ENCODE measurements around the gene STK11. TPM values are rescaled to one million over a fixed set of nuclear protein-coding genes. Genes with fewer than 3 reads are reported as not detected.

The STK11 gene
- total RNA-seq, 4 donors from 2014 or later, result 91.5 to 194 (median 149) TPM

DNA sequence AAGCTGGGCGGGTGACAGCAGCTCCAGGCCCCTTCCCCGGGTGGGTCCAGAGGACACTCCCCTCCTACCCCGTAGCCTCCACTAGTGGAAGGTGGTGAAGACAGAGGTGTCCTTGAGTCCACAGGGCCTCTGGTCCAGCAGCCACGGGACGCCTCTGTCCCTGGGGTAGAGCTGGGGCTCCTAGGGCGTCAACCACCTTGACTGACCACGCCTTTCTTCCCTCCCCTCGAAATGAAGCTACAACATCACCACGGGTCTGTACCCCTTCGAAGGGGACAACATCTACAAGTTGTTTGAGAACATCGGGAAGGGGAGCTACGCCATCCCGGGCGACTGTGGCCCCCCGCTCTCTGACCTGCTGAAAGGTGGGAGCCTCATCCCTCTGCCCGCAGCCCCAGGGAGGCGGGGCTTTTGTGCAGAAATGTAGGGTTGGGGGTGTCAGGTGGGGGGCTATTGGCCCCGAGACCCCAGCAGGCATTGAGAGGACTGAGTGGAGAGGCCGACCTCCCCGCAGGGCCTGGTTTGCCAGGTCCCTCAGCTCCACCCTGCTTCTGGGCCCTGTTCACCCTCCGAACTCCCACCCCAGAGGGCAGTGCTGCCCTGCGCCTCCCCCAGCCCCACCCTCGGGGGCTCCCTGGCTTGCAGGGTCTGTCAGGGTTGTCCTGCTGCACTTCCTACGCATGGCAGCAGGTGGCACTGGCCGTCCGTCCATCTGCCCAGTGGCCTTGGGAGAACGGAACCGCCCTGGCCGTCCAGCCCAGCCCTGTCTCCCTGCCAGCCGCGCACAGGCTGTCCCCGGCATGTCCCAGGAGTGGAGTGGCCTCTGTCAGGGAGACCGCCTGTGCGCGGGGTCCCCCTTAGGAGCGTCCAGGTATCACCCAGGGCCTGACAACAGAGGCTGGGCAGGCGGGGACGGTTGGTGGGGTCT, 15.7 kb downstream of the STK11 start:
- peak; percentile 52 to 87 for DNase-seq
- H3K36me3 ChIP-seq, result peaks cover 0 to 38% of the 10 kb centered on the region in 2 donors
- H3K4me3 ChIP-seq, result no peak overlapping the region
- in situ Hi-C loops (cut with MboI; ENCODE audit: low sequenced_read_pairs in 4 of 4), result no loop called here
- ATAC-seq, result peak; percentile 29 to 42
- intact Hi-C loops (cut with DNase I; ENCODE audit: low total_unique reads), result loop anchor here (1.0 kb wide), 1 partner anchor 20 kb away; the partner anchor contains the start of gene ATP5F1D
- TF ChIP-seq, protein P1, sequence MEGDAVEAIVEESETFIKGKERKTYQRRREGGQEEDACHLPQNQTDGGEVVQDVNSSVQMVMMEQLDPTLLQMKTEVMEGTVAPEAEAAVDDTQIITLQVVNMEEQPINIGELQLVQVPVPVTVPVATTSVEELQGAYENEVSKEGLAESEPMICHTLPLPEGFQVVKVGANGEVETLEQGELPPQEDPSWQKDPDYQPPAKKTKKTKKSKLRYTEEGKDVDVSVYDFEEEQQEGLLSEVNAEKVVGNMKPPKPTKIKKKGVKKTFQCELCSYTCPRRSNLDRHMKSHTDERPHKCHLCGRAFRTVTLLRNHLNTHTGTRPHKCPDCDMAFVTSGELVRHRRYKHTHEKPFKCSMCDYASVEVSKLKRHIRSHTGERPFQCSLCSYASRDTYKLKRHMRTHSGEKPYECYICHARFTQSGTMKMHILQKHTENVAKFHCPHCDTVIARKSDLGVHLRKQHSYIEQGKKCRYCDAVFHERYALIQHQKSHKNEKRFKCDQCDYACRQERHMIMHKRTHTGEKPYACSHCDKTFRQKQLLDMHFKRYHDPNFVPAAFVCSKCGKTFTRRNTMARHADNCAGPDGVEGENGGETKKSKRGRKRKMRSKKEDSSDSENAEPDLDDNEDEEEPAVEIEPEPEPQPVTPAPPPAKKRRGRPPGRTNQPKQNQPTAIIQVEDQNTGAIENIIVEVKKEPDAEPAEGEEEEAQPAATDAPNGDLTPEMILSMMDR (IDR thresholded peaks at IDR 0.05 in 4 of 5, conservative IDR thresholded peaks at IDR 0.05 in 1 of 5), result peak; percentile 67 to 93 (median 83)
- no peak for TF ChIP-seq POLR2A (IDR thresholded peaks at IDR 0.05)
- no peaks in the 10 kb centered on the region for H3K9me3 ChIP-seq
- H3K27me3 ChIP-seq, result no peaks in the 10 kb centered on the region
- peak overlapping the region; percentile 68 to 97 (median 95) for H3K27ac ChIP-seq
- H3K4me1 ChIP-seq, result peaks cover 37 to 59% of the 10 kb centered on the region in 2 donors

DNA sequence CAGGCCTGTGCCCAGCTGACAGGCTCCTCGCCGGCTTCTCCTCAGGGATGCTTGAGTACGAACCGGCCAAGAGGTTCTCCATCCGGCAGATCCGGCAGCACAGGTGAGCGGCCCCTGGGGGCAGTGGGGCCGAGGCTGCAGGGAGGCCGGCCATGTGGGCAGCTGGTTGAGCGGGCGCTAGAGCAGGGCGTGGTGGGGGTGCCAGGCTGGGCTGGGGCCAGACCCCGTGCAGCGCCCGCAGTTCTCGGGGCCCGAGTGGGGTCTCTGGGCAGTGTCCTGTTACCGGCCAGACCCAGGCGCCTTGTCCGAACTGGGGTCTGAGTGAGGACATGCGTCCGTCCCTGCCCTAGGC, 16.3 kb downstream of the STK11 start:
- H3K27me3 ChIP-seq, result no peaks in the 10 kb centered on the region
- peaks cover 30 to 53% of the 10 kb centered on the region in 2 donors for H3K4me1 ChIP-seq
- TF ChIP-seq POLR2A (IDR thresholded peaks at IDR 0.05), result no peak
- TF ChIP-seq, protein P1 (IDR thresholded peaks at IDR 0.05 in 4 of 5, conservative IDR thresholded peaks at IDR 0.05 in 1 of 5), result no peak
- H3K27ac ChIP-seq, result peak overlapping the region; percentile 68 to 97 (median 95)
- intact Hi-C loops (cut with DNase I; ENCODE audit: low total_unique reads), result loop anchor here (1.0 kb wide), 1 partner anchor 19 kb away; the partner anchor contains the start of gene ATP5F1D
- no peaks in the 10 kb centered on the region for H3K9me3 ChIP-seq
- ATAC-seq, result no peak
- no peak for DNase-seq
- in situ Hi-C loops (cut with MboI; ENCODE audit: low sequenced_read_pairs in 4 of 4), result no loop called here
- H3K4me3 ChIP-seq, result no peak overlapping the region
- H3K36me3 ChIP-seq, result peaks cover 0 to 44% of the 10 kb centered on the region in 2 donors

DNA sequence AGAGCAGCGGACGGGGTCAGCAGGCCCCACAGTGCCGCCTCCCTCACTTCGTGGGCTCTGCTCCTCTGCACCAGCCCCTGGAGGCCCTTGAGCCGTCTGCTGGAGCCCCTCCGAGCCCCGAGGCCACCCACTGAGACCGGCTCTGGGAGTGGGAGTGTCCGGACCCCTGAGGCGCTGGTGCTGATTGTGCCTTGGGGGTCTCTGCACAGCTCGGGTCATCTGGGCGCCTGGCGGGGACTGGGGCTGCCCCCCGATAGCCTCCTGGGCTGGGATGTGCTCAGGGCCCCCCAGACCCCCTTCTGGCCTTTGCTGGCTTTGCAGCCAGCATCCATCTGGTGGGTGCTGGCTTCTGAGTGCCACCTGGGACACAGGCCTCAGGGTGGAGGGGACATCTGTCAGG, 16.8 kb downstream of the STK11 start:
- peak overlapping the region; percentile 68 to 97 (median 95) for H3K27ac ChIP-seq
- in situ Hi-C loops (cut with MboI; ENCODE audit: low sequenced_read_pairs in 4 of 4), result no loop called here

DNA sequence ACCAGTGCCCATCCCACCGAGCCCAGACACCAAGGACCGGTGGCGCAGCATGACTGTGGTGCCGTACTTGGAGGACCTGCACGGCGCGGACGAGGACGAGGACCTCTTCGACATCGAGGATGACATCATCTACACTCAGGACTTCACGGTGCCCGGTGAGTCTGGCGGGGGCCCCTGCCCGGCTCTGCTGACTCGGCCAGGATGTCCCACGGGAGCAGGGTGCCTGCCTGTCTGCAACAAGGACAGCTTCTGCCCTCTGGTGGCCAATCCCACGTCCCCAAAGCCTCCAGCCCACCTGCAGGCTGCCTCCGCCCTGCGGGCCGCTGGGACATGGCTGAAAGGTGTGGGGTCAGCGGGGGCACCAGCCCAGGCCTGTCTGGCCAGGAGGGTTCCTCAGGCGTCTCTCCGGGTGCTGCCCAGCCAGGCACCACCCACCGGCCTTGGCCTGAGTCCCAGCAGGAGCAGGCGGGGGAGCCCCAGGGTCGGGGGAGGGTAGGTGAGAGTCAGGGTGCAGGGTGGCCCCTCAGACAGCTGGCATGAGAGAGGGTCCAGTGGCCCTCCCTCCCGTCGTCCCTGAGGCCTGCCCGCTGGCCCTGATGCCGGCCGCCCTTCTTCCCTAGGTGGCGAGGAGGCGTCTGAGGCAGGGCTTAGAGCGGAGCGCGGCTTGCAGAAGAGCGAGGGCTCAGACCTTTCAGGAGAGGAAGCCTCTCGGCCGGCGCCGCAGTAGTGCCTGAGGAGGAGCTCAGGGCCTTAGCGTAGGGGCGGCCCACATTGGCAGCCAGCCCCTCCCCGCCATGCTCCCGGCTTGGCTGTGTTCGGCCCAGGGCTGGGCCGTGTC, 17.7 kb downstream of the STK11 start:
- Histone ChIP-seq H3K36me3 (peaks cover 0 to 49% of the 10 kb centered on the region in 2 donors), H3K9me3 (no peaks in the 10 kb centered on the region), H3K4me1 (peaks cover 18 to 39% of the 10 kb centered on the region in 2 donors), H3K4me3 (no peak overlapping the region), H3K27ac (peak overlapping the region in 1 of 4 donors; percentile 14), H3K27me3 (no peaks in the 10 kb centered on the region)
- in situ Hi-C loops (cut with MboI; ENCODE audit: low sequenced_read_pairs in 4 of 4) (no loop called here), intact Hi-C loops (cut with DNase I; ENCODE audit: low total_unique reads) (no loop called here)
- DNase-seq (no peak), ATAC-seq (no peak)
- TF ChIP-seq POLR2A (IDR thresholded peaks at IDR 0.05), result no peak
- TF ChIP-seq, protein P1 (IDR thresholded peaks at IDR 0.05 in 4 of 5, conservative IDR thresholded peaks at IDR 0.05 in 1 of 5), result peak in 4 of 5 experiments; percentile 35 to 57 (median 56)

More for the DNA sequence above, 16.8 kb downstream of the STK11 start:
- Histone ChIP-seq H3K27me3 (no peaks in the 10 kb centered on the region), H3K36me3 (peaks cover 0 to 49% of the 10 kb centered on the region in 2 donors), H3K4me1 (peaks cover 25 to 48% of the 10 kb centered on the region in 2 donors), H3K4me3 (no peak overlapping the region), H3K9me3 (no peaks in the 10 kb centered on the region)
- TF ChIP-seq POLR2A (IDR thresholded peaks at IDR 0.05), result no peak
- TF ChIP-seq, protein P1 (IDR thresholded peaks at IDR 0.05 in 4 of 5, conservative IDR thresholded peaks at IDR 0.05 in 1 of 5), result no peak
- intact Hi-C loops (cut with DNase I; ENCODE audit: low total_unique reads), result no loop called here
- no peak for ATAC-seq
- no peak for DNase-seq

Measured in gastrocnemius medialis (tissue), 4 donors.